Measurements from ENCODE around the gene CBX6. TPM values are rescaled to one million over a fixed set of nuclear protein-coding genes. Genes with fewer than 3 reads are reported as not detected.

The CBX6 gene
- total and polyA plus RNA-seq, 10 of the 15 experiments (the other 5 are each of a cell fraction or from before 2014, with no cell fraction given): 3.6 to 142 (median 37.4) TPM

GRCh38 chr22:38886333-38886732 is 14.3 kb upstream of the CBX6 start (continued):
- TF ChIP-seq SUPT20H (IDR thresholded peaks at IDR 0.05; ENCODE audit: borderline replicate concordance, control insufficient read depth, low read depth, low read length) (no peak), ATF2 (IDR thresholded peaks at IDR 0.05; ENCODE audit: low read length) (peak; percentile 54), FOXM1 (IDR thresholded peaks at IDR 0.05; ENCODE audit: low read depth, low read length) (peak; percentile 30; the same call in 1 of the 2 replicates), ZNF622 (IDR thresholded peaks at IDR 0.05) (no peak), IRF5 (IDR thresholded peaks at IDR 0.05; ENCODE audit: borderline replicate concordance) (no peak), NR2C1 (IDR thresholded peaks at IDR 0.05) (no peak), NFYB (IDR thresholded peaks at IDR 0.05; ENCODE audit: insufficient read depth, low read depth, low read length) (no peak), ETV6 (conservative IDR thresholded peaks at IDR 0.05 in 1 of 2, IDR thresholded peaks at IDR 0.05 in 1 of 2; ENCODE audit: borderline replicate concordance in 1 of 2, low read depth in 1 of 2) (no peak), ZNF217 (IDR thresholded peaks at IDR 0.05) (no peak), STAT3 (IDR thresholded peaks at IDR 0.05; ENCODE audit: low read depth, low read length) (no peak), SREBF2 (IDR thresholded peaks at IDR 0.05; ENCODE audit: low read length) (no peak), ZBED1 (IDR thresholded peaks at IDR 0.05; ENCODE audit: borderline replicate concordance) (no peak), POLR2AphosphoS2 (IDR thresholded peaks at IDR 0.05; ENCODE audit: low read depth, low read length) (no peak), EED (IDR thresholded peaks at IDR 0.05; ENCODE audit: low read depth) (peak; percentile 82), ATF7 (IDR thresholded peaks at IDR 0.05; ENCODE audit: low read depth) (no peak), CHD1 (IDR thresholded peaks at IDR 0.05; ENCODE audit: low read depth, low read length) (no peak), E2F8 (IDR thresholded peaks at IDR 0.05; ENCODE audit: low read depth, partially characterized antibody) (no peak), NR2C2 (IDR thresholded peaks at IDR 0.05; ENCODE audit: borderline replicate concordance, control insufficient read depth, insufficient read length, low read depth) (no peak), TCF3 (IDR thresholded peaks at IDR 0.05; ENCODE audit: borderline replicate concordance, insufficient read depth, low read depth, low read length) (no peak), REST (IDR thresholded peaks at IDR 0.05; ENCODE audit: low read depth, low read length) (no peak), MEF2A (IDR thresholded peaks at IDR 0.05; ENCODE audit: insufficient read depth, low read depth, low read length) (peak; percentile 55; the same call in 1 of the 2 replicates), MYC (IDR thresholded peaks at IDR 0.05; ENCODE audit: insufficient read depth, insufficient read length, insufficient replicate concordance, low read length, severe bottlenecking) (no peak), RELA (IDR thresholded peaks at IDR 0.05; ENCODE audit: borderline replicate concordance, partially characterized antibody) (no peak)
